GM23338 (cell line): Measurements from ENCODE around the gene RIMS3. TPM values are rescaled to one million over a fixed set of nuclear protein-coding genes. Genes with fewer than 3 reads are reported as not detected.

Experiments
- ATAC-seq: fragments of 200-7000 bp; cut with Tn5 transposase; 3 replicates; pipeline ENCODE4 v1.9.1; 2020
- DNase-seq: peaks from one replicate; pipeline ENCODE4 v3.0.0-alpha.2; 2015; ENCODE audit warnings: low spot score
- H2AFZ ChIP-seq: fragments of 200-600 bp; sonication (generic); 2 replicates; pipeline ENCODE4 v1.8.0; 2016; ENCODE audit warnings: antibody characterized with exemption, mild to moderate bottlenecking, moderate library complexity
- H3F3A ChIP-seq: fragments of 200-600 bp; sonication (generic); replicated peaks from 2 replicates; pipeline ENCODE4 v1.8.0; 2017; ENCODE audit warnings: antibody characterized with exemption, mixed run types, low read depth
- H3K27ac ChIP-seq: fragments of 200-600 bp; sonication (generic); 2 replicates; pipeline ENCODE4 v1.6.1; 2016; ENCODE audit warnings: low read depth
- H3K27me3 ChIP-seq: fragments of 200-600 bp; sonication (generic); 2 replicates; pipeline ENCODE4 v1.8.0; 2016; ENCODE audit warnings: mild to moderate bottlenecking, mixed run types, moderate library complexity; ENCODE audit not compliant: insufficient read depth
- H3K36me3 ChIP-seq: fragments of 200-600 bp; sonication (generic); 2 replicates; pipeline ENCODE4 v1.8.0; 2016; ENCODE audit warnings: mild to moderate bottlenecking; ENCODE audit not compliant: insufficient read depth
- H3K4me1 ChIP-seq: fragments of 200-600 bp; sonication (generic); 2 replicates; pipeline ENCODE4 v1.8.0; 2016; ENCODE audit warnings: mild to moderate bottlenecking, moderate library complexity; ENCODE audit not compliant: insufficient read depth
- H3K4me2 ChIP-seq: fragments of 200-600 bp; sonication (generic); 2 replicates; pipeline ENCODE4 v1.7.1; 2017; ENCODE audit warnings: mixed run types
- H3K4me3 ChIP-seq: fragments of 200-600 bp; sonication (generic); 2 replicates; pipeline ENCODE4 v1.6.1; 2016; ENCODE audit warnings: mixed run types
- H3K79me2 ChIP-seq: fragments of 200-600 bp; sonication (generic); replicated peaks from 2 replicates; pipeline ENCODE4 v1.8.0; 2017; ENCODE audit warnings: mild to moderate bottlenecking; ENCODE audit not compliant: insufficient read depth
- H3K9me2 ChIP-seq: fragments of 200-600 bp; sonication (generic); 2 replicates; pipeline ENCODE4 v1.8.0; 2017; ENCODE audit not compliant: insufficient read depth
- H4K20me1 ChIP-seq: fragments of 200-600 bp; sonication (generic); replicated peaks from 2 replicates; pipeline ENCODE4 v1.8.0; 2017; ENCODE audit warnings: mild to moderate bottlenecking; ENCODE audit not compliant: insufficient read depth
- H3K27ac Mint-ChIP-seq: 2 replicates; pipeline ENCODE4 v1.8.0; 2020; ENCODE audit warnings: inconsistent platforms, mild to moderate bottlenecking, moderate library complexity, mixed read lengths
- H3K27me3 Mint-ChIP-seq: 3 replicates; pipeline ENCODE4 v1.8.0; 2022; ENCODE audit warnings: low read depth, mild to moderate bottlenecking, moderate library complexity, mixed read lengths, inconsistent platforms; ENCODE audit not compliant: insufficient read depth, poor library complexity
- H3K36me3 Mint-ChIP-seq: 3 replicates; pipeline ENCODE4 v1.8.0; 2021; ENCODE audit warnings: low read depth, mild to moderate bottlenecking, inconsistent platforms, moderate library complexity, mixed read lengths
- H3K4me1 Mint-ChIP-seq: 3 replicates; pipeline ENCODE4 v1.8.0; 2020; ENCODE audit warnings: mild to moderate bottlenecking, inconsistent platforms, mixed read lengths
- H3K4me3 Mint-ChIP-seq: 3 replicates; pipeline ENCODE4 v1.8.0; 2021; ENCODE audit warnings: moderate library complexity, mild to moderate bottlenecking, inconsistent platforms, mixed read lengths
- H3K9me3 Mint-ChIP-seq: 3 replicates; pipeline ENCODE4 v1.8.0; 2020; ENCODE audit warnings: moderate library complexity, mild to moderate bottlenecking, inconsistent platforms, mixed read lengths
- ETS1 ChIP-seq: IDR thresholded peaks from 2 replicates; pipeline ENCODE4 v1.6.1; 2016; ENCODE audit warnings: antibody characterized with exemption
- EZH2 ChIP-seq: fragments of 200-600 bp; sonication (generic); IDR thresholded peaks from one replicate; pipeline ENCODE4 v1.8.0; 2017; ENCODE audit warnings: antibody characterized with exemption, mild to moderate bottlenecking, low read depth; ENCODE audit not compliant: unreplicated experiment
- EZH2phosphoT487 ChIP-seq: fragments of 200-600 bp; sonication (generic); IDR thresholded peaks from one replicate; pipeline ENCODE4 v1.8.1; 2018; ENCODE audit warnings: antibody characterized with exemption; ENCODE audit not compliant: unreplicated experiment
- NANOG ChIP-seq: IDR thresholded peaks from 2 replicates; pipeline ENCODE4 v1.6.1; 2016; ENCODE audit warnings: antibody characterized with exemption, borderline replicate concordance
- ZNF114 ChIP-seq: fragments of 250-450 bp; sonication (Bioruptor Pico); IDR thresholded peaks from 2 replicates; pipeline ENCODE4 v1.5.0; 2020; ENCODE audit warnings: mild to moderate bottlenecking, moderate library complexity
- ZNF462 ChIP-seq: fragments of 250-450 bp; sonication (Bioruptor Pico); IDR thresholded peaks from 2 replicates; pipeline ENCODE4 v1.5.0; 2020; ENCODE audit warnings: mild to moderate bottlenecking, moderate library complexity
- polyA plus RNA-seq: library from polyadenylated mRNA; unstranded; fragments of >200 nt; fragmentation: Nextera tagmentation; extraction: Ambion mirVana; gene quantifications from 2 replicates; pipeline ENCODE4 v1.2.1, GENCODE V29; 2016
- total RNA-seq: library from RNA; depleted of rRNA; stranded (reverse); fragments of >200 nt; shearing (Covaris generic); gene quantifications from 2 replicates; pipeline ENCODE4 v1.2.3, GENCODE V29; 2014

RIMS3 gene
- total and polyA plus RNA-seq, 2 experiments from 2014 or later = 8.7 to 27.2 TPM

- H3K27ac Mint-ChIP-seq = no peak overlapping the region
- peaks cover 4% of the 10 kb centered on the region for H3K27me3 Mint-ChIP-seq
- no peak overlapping the region for H3K27ac ChIP-seq
- no peak overlapping the region for H2AFZ ChIP-seq
- H3K4me2 ChIP-seq = no peak overlapping the region
- H3K9me3 Mint-ChIP-seq = no peaks in the 10 kb centered on the region
- DNase-seq (no peak), ATAC-seq (no peak)
- H3K79me2 ChIP-seq = no peaks in the 10 kb centered on the region
- H3K9me2 ChIP-seq = no peaks in the 10 kb centered on the region
- H4K20me1 ChIP-seq = peaks cover 4% of the 10 kb centered on the region; the same call in 1 of the 2 replicates
- H3K4me1 ChIP-seq = no peaks in the 10 kb centered on the region; the same call in 1 of the 2 replicates
- no peak overlapping the region for H3K4me3 Mint-ChIP-seq
- H3K36me3 ChIP-seq = no peaks in the 10 kb centered on the region
- H3K4me3 ChIP-seq = no peak overlapping the region
- H3K27me3 ChIP-seq = no peaks in the 10 kb centered on the region
- H3F3A ChIP-seq = no peaks in the 10 kb centered on the region
- H3K4me1 Mint-ChIP-seq = peaks cover 10% of the 10 kb centered on the region; the same call in 2 of the 3 replicates
- TF ChIP-seq EZH2 = no peak
- TF ChIP-seq ZNF114 (CRISPR knock-in tag) = no peak
- no peak for TF ChIP-seq NANOG
- TF ChIP-seq ZNF462 (CRISPR knock-in tag) = no peak
- TF ChIP-seq EZH2phosphoT487 = no peak
- TF ChIP-seq ETS1 = no peak
- no peaks in the 10 kb centered on the region for H3K36me3 Mint-ChIP-seq
These were observed 19.2 kb downstream of the RIMS3 start for GRCh38 chr1:40646315-40646714.
